OCI-LY1 (cell line): ENCODE measurements around the gene ZSCAN10.

Experiments
- H2AFZ ChIP-seq: fragments of 200-600 bp; sonication (generic), shearing (Covaris generic); 2 replicates; pipeline ENCODE4 v1.6.0; 2014; ENCODE audit warnings: antibody characterized with exemption, mild to moderate bottlenecking, low read length
- H3F3A ChIP-seq: fragments of 200-600 bp; sonication (generic), shearing (Covaris generic); 2 replicates; pipeline ENCODE4 v1.6.0; 2014; ENCODE audit warnings: mild to moderate bottlenecking, antibody characterized with exemption, low read length, moderate library complexity; ENCODE audit not compliant: insufficient read depth
- H3K27ac ChIP-seq: fragments of 200-600 bp; sonication (generic); 2 replicates; pipeline ENCODE4 v1.5.1; 2014; ENCODE audit warnings: low read length, mixed run types, mild to moderate bottlenecking, low read depth; ENCODE audit not compliant: poor library complexity, severe bottlenecking
- H3K27me3 ChIP-seq: fragments of 200-600 bp; sonication (generic); 2 replicates; pipeline ENCODE4 v1.6.0; 2014; ENCODE audit warnings: antibody characterized with exemption, mild to moderate bottlenecking, low read length, moderate library complexity; ENCODE audit not compliant: insufficient read depth
- H3K36me3 ChIP-seq: fragments of 200-600 bp; sonication (generic); 2 replicates; pipeline ENCODE4 v1.6.1; 2014; ENCODE audit warnings: mild to moderate bottlenecking, antibody characterized with exemption, low read length, moderate library complexity, mixed read lengths; ENCODE audit not compliant: insufficient read depth
- H3K4me1 ChIP-seq: fragments of 200-600 bp; sonication (generic); 2 replicates; pipeline ENCODE4 v1.5.1; 2014; ENCODE audit warnings: mild to moderate bottlenecking, low read length, moderate library complexity; ENCODE audit not compliant: insufficient read depth, severe bottlenecking
- H3K4me2 ChIP-seq: fragments of 200-600 bp; sonication (generic), shearing (Covaris generic); 2 replicates; pipeline ENCODE4 v1.6.1; 2014; ENCODE audit warnings: low read length
- H3K4me3 ChIP-seq: fragments of 200-600 bp; sonication (generic); 2 replicates; pipeline ENCODE4 v1.5.1; 2014; ENCODE audit warnings: low read length, low read depth, mild to moderate bottlenecking, mixed read lengths; ENCODE audit not compliant: poor library complexity, severe bottlenecking
- H3K79me2 ChIP-seq: fragments of 200-600 bp; shearing (Covaris generic); 2 replicates; pipeline ENCODE4 v1.6.1; 2016; ENCODE audit warnings: mixed run types, low read length, mixed read lengths; ENCODE audit not compliant: insufficient read depth
- H3K9ac ChIP-seq: fragments of 200-600 bp; sonication (generic), shearing (Covaris generic); 2 replicates; pipeline ENCODE4 v1.6.1; 2014; ENCODE audit warnings: mild to moderate bottlenecking, low read length, mixed read lengths
- H3K9me2 ChIP-seq: fragments of 200-600 bp; sonication (generic), shearing (Covaris generic); 2 replicates; pipeline ENCODE4 v1.6.1; 2014; ENCODE audit warnings: low read depth, mild to moderate bottlenecking, low read length, mixed read lengths
- H3K9me3 ChIP-seq: fragments of 200-600 bp; shearing (Covaris generic); 2 replicates; pipeline ENCODE4 v1.6.1; 2014; ENCODE audit warnings: low read length, mixed read lengths
- H4K20me1 ChIP-seq: fragments of 200-600 bp; sonication (generic), shearing (Covaris generic); 2 replicates; pipeline ENCODE4 v1.6.0; 2016; ENCODE audit warnings: mild to moderate bottlenecking, low read length; ENCODE audit not compliant: insufficient read depth
- CTCF ChIP-seq: fragments of 200-600 bp; sonication (generic), shearing (Covaris generic); IDR thresholded peaks from 2 replicates; pipeline ENCODE4 v1.5.1; 2017; ENCODE audit warnings: mild to moderate bottlenecking, antibody characterized with exemption, low read length, moderate library complexity, mixed read lengths
- EZH2 ChIP-seq: fragments of 200-600 bp; sonication (generic), shearing (Covaris generic); IDR thresholded peaks from 2 replicates; pipeline ENCODE4 v1.8.0; 2017; ENCODE audit warnings: borderline replicate concordance, mixed run types, mild to moderate bottlenecking, antibody characterized with exemption, low read length, moderate library complexity, mixed read lengths

ZSCAN10 gene

GRCh38 chr16:3119701-3120408, 20.8 kb upstream of the ZSCAN10 start:
- Histone ChIP-seq H3K9me3 (no peaks in the 10 kb centered on the region), H3K27me3 (peaks cover 13% of the 10 kb centered on the region; the same call in 1 of the 2 replicates), H2AFZ (no peak overlapping the region), H3K4me1 (peaks cover 8% of the 10 kb centered on the region), H4K20me1 (no peaks in the 10 kb centered on the region), H3F3A (no peaks in the 10 kb centered on the region), H3K4me2 (no peak overlapping the region), H3K36me3 (no peaks in the 10 kb centered on the region), H3K9ac (no peak overlapping the region), H3K27ac (no peak overlapping the region), H3K4me3 (no peak overlapping the region), H3K9me2 (no peaks in the 10 kb centered on the region), H3K79me2 (no peaks in the 10 kb centered on the region)
- TF ChIP-seq EZH2 = no peak
- TF ChIP-seq CTCF = no peak

GRCh38 chr16:3119286-3119685, 20.2 kb upstream of the ZSCAN10 start:
- Histone ChIP-seq H3K4me2 (no peak overlapping the region), H3K9me2 (no peaks in the 10 kb centered on the region), H4K20me1 (no peaks in the 10 kb centered on the region), H3K27ac (no peak overlapping the region), H2AFZ (no peak overlapping the region), H3F3A (no peaks in the 10 kb centered on the region), H3K9ac (no peak overlapping the region), H3K79me2 (no peaks in the 10 kb centered on the region), H3K27me3 (peaks cover 14% of the 10 kb centered on the region; the same call in 1 of the 2 replicates), H3K4me3 (no peak overlapping the region), H3K36me3 (no peaks in the 10 kb centered on the region), H3K9me3 (no peaks in the 10 kb centered on the region), H3K4me1 (peaks cover 6% of the 10 kb centered on the region)
- no peak for TF ChIP-seq EZH2
- TF ChIP-seq CTCF = no peak

GRCh38 chr16:3118846-3119245, 19.8 kb upstream of the ZSCAN10 start:
- no peaks in the 10 kb centered on the region for H3K9me2 ChIP-seq
- H3K27me3 ChIP-seq = peaks cover 14% of the 10 kb centered on the region; the same call in 1 of the 2 replicates
- H3K36me3 ChIP-seq = no peaks in the 10 kb centered on the region
- no peaks in the 10 kb centered on the region for H4K20me1 ChIP-seq
- no peak overlapping the region for H2AFZ ChIP-seq
- TF ChIP-seq CTCF (no peak), EZH2 (no peak)
- no peaks in the 10 kb centered on the region for H3K79me2 ChIP-seq
- no peaks in the 10 kb centered on the region for H3K9me3 ChIP-seq
- no peak overlapping the region for H3K9ac ChIP-seq
- peaks cover 5% of the 10 kb centered on the region for H3K4me1 ChIP-seq
- H3K4me2 ChIP-seq = no peak overlapping the region
- no peak overlapping the region for H3K4me3 ChIP-seq
- H3F3A ChIP-seq = no peaks in the 10 kb centered on the region
- no peak overlapping the region for H3K27ac ChIP-seq
